GM15510 (cell line): ENCODE measurements around the gene CAPSL.

ENCODE experiments used
- POLR2A ChIP-seq: IDR thresholded peaks from 3 replicates; pipeline ENCODE4 v1.6.1; 2011; ENCODE audit warnings: borderline replicate concordance; ENCODE audit not compliant: insufficient read length; ENCODE audit errors: extremely low read depth

The CAPSL gene

DNA sequence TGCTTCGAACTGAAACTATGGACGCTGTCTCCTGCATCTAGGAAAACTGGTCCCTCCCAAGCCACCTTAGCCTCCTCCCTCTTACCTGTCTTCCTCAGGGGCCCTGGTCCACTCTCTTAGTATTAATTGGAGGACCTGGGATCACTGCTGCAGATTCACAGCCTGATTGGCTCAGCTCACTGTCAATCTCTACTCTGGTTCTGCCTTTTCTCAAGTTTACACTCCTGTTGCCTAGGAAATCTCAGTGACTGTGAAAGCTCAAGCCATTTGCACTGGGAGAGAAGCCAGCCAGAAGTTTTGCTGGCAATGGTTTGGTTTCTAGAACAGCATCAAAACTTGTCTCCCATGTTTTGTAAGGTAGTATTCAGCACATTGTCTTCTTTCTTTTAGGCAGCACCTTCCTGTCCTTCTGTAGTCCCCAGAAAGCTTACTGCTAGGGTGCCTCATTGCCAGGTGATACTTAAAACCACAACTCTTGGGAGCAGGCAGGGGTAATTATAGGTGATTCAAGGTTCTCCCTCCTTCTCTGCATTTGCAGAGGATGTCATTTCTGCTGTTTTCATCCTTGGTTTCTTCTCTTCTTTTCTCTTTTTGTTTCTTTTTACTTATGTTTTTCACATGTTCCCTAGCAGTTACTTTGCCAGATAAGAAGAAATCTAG lies at the start of gene CAPSL:
Gene CAPSL (minus strand): TSS at position 55 of the 660 bp plus-strand sequence. CDS start 17,502 bp downstream, outside the sequence.
- no peak for TF ChIP-seq POLR2A

DNA sequence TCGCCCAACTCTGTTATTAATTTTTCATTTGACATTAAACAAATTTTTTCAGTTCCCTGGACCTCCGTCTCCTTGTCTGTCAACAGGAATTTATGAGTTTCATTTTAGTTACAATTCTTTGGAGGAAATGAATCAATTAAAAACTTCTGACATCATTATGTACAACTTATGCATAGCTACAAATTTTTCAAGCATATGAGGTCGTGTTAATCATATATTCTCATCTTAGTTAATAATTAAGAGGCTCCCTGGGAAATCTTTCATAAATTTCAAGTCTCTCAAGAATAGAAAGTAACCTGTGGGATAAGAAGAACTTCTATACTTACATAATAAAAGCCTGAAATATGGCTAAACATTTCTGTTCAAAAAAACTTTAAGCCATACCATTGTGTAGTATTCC lies 49.4 kb upstream of the CAPSL start:
- no peak for TF ChIP-seq POLR2A

- no peak for TF ChIP-seq POLR2A
Measured at GRCh38 chr5:35979715-35980114, 41.3 kb upstream of the CAPSL start.

- TF ChIP-seq POLR2A, result no peak
Measured at GRCh38 chr5:35974570-35974969, 36.1 kb upstream of the CAPSL start.

GRCh38 chr5:35971878-35972210 lies 33.4 kb upstream of the CAPSL start:
- no peak for TF ChIP-seq POLR2A

DNA sequence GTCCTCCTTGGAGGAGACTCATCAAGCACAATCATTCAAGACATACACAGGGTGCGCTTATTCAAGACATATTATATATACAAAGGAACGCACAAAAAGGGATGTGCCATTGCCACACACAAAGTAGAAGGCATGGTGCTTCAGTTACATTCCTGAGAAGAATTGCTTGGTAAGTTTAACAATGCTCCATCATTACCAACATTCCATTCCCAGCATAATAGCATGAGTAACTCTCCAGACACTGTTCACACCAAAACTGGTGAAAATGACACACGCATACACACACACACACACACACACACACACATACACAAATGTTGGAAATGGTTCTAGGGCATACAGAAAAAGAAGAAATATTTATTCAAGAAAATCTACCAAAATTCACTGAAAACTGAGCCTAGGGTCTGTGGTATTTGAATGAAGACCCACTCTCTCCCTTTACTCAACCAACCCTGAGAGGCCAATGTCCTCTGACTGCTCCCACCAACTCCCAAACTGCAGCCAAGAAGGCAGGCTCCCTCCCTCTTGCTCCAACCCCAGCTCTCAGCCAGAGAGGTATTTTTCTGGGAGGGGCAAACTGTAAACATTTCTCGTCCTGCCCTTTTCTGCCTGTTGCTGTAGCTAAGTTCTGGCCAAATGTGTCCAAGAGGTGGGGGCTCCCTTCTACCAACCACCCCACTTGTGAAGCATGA lies 32.9 kb upstream of the CAPSL start:
- no peak for TF ChIP-seq POLR2A

GRCh38 chr5:35963381-35963843 lies 25.0 kb upstream of the CAPSL start:
- TF ChIP-seq POLR2A, result no peak

- no peak for TF ChIP-seq POLR2A
Measured at GRCh38 chr5:35960328-35960727, 21.9 kb upstream of the CAPSL start.

GRCh38 chr5:35956429-35956828 lies 18.0 kb upstream of the CAPSL start:
- TF ChIP-seq POLR2A, result no peak

DNA sequence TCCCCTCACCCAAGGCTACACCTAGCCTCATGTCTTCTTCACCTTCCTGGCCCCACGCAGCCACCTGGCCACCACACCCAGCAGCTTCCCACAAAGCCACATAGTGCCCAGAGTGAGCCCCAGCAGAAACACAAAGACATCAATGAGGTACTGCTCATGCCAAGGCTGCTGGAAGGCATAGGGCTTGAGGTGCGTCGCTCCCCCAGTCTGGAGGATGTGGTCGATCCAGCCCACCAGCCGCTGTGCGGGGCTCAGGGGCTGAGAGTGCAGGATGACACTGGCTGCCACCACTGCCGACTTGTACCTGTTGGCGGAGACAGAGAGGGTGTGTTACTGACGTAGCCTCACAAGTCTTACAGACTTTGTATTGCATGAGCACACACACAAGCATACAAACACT lies 15.8 kb upstream of the CAPSL start:
- TF ChIP-seq POLR2A, result no peak

DNA sequence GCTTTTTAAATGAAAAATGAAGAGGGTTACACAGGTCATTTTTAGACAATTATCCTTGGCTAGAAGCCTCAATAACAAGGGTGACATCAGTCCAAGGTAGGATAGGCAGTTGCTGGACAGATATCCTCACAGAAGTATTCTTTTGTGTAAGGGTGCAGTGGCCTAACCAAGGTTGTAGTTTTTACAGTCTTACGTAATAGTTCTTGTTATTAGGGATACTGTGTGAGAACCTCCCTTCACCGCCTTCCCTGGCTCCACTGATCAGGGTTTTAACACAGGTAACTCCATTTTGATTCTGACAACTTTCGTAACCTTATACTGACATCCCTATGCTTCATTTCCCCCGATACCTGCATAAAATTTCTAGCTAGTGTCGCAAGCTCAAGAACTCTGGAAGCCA lies 8.7 kb upstream of the CAPSL start:
- TF ChIP-seq POLR2A, result no peak

GRCh38 chr5:35939639-35940038 lies 1.2 kb upstream of the CAPSL start:
- no peak for TF ChIP-seq POLR2A

GRCh38 chr5:35926389-35927051 lies 11.9 kb downstream of the CAPSL start:
- no peak for TF ChIP-seq POLR2A

DNA sequence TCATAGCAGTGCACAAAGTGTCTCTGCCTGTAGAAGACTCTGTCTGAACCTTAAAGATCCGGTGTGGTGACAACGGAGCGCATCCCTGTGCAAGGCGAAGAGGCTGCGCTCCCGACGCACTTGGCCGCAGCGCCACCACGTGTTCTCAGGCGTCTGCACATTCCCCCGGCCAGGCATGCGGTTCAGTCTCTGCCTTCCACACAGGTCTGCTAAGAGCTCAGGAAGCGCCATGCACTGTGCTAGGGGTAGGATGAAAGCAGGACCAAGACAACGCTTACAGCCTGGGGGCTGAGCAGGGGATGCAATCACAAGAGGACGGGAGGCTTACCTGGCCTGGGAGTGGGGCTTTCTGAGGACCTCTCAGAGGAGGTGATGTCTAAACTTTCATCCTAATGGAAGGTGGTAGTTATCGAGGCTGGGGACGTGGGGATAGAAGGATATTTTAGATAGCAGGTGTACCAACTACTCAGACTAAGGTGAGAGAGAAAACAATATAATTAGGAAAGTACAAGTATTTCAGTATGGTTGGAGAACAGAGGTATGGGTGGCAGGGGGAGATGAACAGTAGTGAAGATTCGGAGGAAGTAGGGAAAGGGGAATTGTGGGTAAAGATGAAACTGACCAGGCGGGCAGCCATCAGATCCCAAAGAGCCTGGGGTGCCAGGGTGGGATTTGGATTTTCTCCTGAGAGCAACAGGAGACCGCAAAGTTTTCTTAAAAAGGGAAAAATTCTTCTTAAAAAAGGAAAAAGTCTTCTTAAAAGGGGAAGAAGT lies 13.3 kb downstream of the CAPSL start:
- TF ChIP-seq POLR2A, result no peak
